ENCODE data around the gene GBA2. TPM values are rescaled to one million over a fixed set of nuclear protein-coding genes. Genes with fewer than 3 reads are reported as not detected.
A peak's percentile ranks its signal among the peaks of the same experiment; 100 is the strongest.

Gene GBA2
- total RNA-seq, 1 donor = 31.1 TPM

DNA sequence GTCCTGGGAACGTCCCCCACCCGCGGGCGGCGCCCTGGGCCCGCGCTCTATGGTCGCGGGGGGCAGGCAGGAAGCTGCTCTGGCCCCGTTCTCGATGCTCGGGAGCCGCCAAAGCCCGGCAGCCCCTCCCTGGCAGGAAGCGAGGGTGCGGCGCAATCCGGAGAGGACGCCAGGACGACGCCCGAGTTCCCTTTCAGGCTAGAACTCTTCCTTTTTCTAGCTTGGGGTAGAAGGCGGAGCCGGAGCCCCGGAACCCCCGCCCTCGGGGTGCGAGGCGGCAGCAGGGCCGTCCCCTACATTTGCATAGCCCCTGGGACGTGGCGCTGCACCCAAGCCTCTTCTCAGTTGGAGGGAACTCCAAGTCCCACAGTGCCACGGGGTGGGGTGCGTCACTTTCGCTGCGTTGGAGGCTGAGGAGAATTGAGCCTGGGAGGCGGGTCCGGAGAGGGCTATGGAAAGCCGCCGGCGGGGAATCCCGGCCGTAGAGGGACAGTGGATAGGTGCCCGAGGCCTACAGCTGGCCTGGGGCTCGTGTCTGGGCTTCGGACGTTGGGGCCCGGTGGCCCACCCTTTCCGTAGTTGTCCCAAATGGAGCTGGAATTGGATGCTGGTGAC lies 16.7 kb downstream of the GBA2 start, which contains the start of the genes CREB3 and TLN1:
Gene CREB3, plus strand, starts transcription at position 482 of the 615 bp plus-strand sequence. Its CDS starts 107 bp downstream, at position 589.
Gene TLN1, minus strand, starts transcription at position 11 of the 615 bp plus-strand sequence. CDS start 6,501 bp downstream, outside the sequence.
- peak; percentile 99 for DNase-seq (ENCODE audit: insufficient read length, low spot score, missing footprints)
- H3K4me2 ChIP-seq (ENCODE audit: insufficient read depth, low read length) = peak within 1 kb of the TSS; percentile 92
- no peaks in the 10 kb centered on the region for H3K27me3 ChIP-seq (ENCODE audit: insufficient read depth, low read length)
- peak within 1 kb of the TSS; percentile 87 for H3K27ac ChIP-seq (ENCODE audit: low read depth, low read length)
- H3K79me2 ChIP-seq (ENCODE audit: insufficient read depth, low read length) = peaks cover 71% of the 10 kb centered on the region
- TF ChIP-seq, protein P1, sequence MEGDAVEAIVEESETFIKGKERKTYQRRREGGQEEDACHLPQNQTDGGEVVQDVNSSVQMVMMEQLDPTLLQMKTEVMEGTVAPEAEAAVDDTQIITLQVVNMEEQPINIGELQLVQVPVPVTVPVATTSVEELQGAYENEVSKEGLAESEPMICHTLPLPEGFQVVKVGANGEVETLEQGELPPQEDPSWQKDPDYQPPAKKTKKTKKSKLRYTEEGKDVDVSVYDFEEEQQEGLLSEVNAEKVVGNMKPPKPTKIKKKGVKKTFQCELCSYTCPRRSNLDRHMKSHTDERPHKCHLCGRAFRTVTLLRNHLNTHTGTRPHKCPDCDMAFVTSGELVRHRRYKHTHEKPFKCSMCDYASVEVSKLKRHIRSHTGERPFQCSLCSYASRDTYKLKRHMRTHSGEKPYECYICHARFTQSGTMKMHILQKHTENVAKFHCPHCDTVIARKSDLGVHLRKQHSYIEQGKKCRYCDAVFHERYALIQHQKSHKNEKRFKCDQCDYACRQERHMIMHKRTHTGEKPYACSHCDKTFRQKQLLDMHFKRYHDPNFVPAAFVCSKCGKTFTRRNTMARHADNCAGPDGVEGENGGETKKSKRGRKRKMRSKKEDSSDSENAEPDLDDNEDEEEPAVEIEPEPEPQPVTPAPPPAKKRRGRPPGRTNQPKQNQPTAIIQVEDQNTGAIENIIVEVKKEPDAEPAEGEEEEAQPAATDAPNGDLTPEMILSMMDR (IDR thresholded peaks at IDR 0.05; ENCODE audit: extremely low read depth, low read depth, low read length) = peak; percentile 7
- H3K4me3 ChIP-seq (ENCODE audit: insufficient read depth, low read length) = peak within 1 kb of the TSS; percentile 90
- H2AFZ ChIP-seq (ENCODE audit: low read length) = peak within 1 kb of the TSS; percentile 86
- H3K9me3 ChIP-seq (ENCODE audit: low read depth, low read length) = no peaks in the 10 kb centered on the region
- peaks cover 32% of the 10 kb centered on the region for H3K36me3 ChIP-seq (ENCODE audit: insufficient read depth, low read length)
- peaks cover 30% of the 10 kb centered on the region for H4K20me1 ChIP-seq (ENCODE audit: insufficient read depth, low read length)
- H3K4me1 ChIP-seq (ENCODE audit: insufficient read depth, low read length) = peaks cover 58% of the 10 kb centered on the region

- no peak for DNase-seq (ENCODE audit: insufficient read length, low spot score, missing footprints)
- H3K4me3 ChIP-seq (ENCODE audit: insufficient read depth, low read length) = peak overlapping the region; percentile 90
- TF ChIP-seq, protein P1 (IDR thresholded peaks at IDR 0.05; ENCODE audit: extremely low read depth, low read depth, low read length) = no peak
- H4K20me1 ChIP-seq (ENCODE audit: insufficient read depth, low read length) = peaks cover 30% of the 10 kb centered on the region
- H3K27me3 ChIP-seq (ENCODE audit: insufficient read depth, low read length) = no peaks in the 10 kb centered on the region
- H3K36me3 ChIP-seq (ENCODE audit: insufficient read depth, low read length) = peaks cover 25% of the 10 kb centered on the region
- H3K4me1 ChIP-seq (ENCODE audit: insufficient read depth, low read length) = peaks cover 64% of the 10 kb centered on the region
- H3K9me3 ChIP-seq (ENCODE audit: low read depth, low read length) = no peaks in the 10 kb centered on the region
- no peak overlapping the region for H2AFZ ChIP-seq (ENCODE audit: low read length)
- H3K4me2 ChIP-seq (ENCODE audit: insufficient read depth, low read length) = peak overlapping the region; percentile 92
- peaks cover 78% of the 10 kb centered on the region for H3K79me2 ChIP-seq (ENCODE audit: insufficient read depth, low read length)
- peak overlapping the region; percentile 87 for H3K27ac ChIP-seq (ENCODE audit: low read depth, low read length)
These were observed 17.4 kb downstream of the GBA2 start for GRCh38 chr9:35731415-35732184.

- TF ChIP-seq, protein P1 (IDR thresholded peaks at IDR 0.05; ENCODE audit: extremely low read depth, low read depth, low read length) = no peak
- peaks cover 70% of the 10 kb centered on the region for H3K4me1 ChIP-seq (ENCODE audit: insufficient read depth, low read length)
These were observed 18.6 kb downstream of the GBA2 start for GRCh38 chr9:35730486-35730854.

More at GRCh38 chr9:35730486-35730854, 18.6 kb downstream of the GBA2 start:
- H3K79me2 ChIP-seq (ENCODE audit: insufficient read depth, low read length) = peaks cover 86% of the 10 kb centered on the region
- H3K27me3 ChIP-seq (ENCODE audit: insufficient read depth, low read length) = no peaks in the 10 kb centered on the region
- peaks cover 29% of the 10 kb centered on the region for H4K20me1 ChIP-seq (ENCODE audit: insufficient read depth, low read length)
- peak overlapping the region; percentile 87 for H3K27ac ChIP-seq (ENCODE audit: low read depth, low read length)
- DNase-seq (ENCODE audit: insufficient read length, low spot score, missing footprints) = no peak
- H3K4me3 ChIP-seq (ENCODE audit: insufficient read depth, low read length) = peak overlapping the region; percentile 90
- H3K4me2 ChIP-seq (ENCODE audit: insufficient read depth, low read length) = peak overlapping the region; percentile 92
- H3K36me3 ChIP-seq (ENCODE audit: insufficient read depth, low read length) = peaks cover 23% of the 10 kb centered on the region
- H2AFZ ChIP-seq (ENCODE audit: low read length) = no peak overlapping the region
- no peaks in the 10 kb centered on the region for H3K9me3 ChIP-seq (ENCODE audit: low read depth, low read length)

Measured in osteoblast (primary cell).